Measurements from ENCODE around the gene IL20RB.

IL20RB gene

GRCh38 chr3:137020315-137020714, 62.5 kb downstream of the IL20RB start:
- H3K9me3 ChIP-seq (ENCODE audit: control insufficient read depth, low read length), result no peaks in the 10 kb centered on the region
- H3K27me3 ChIP-seq (ENCODE audit: control insufficient read depth, insufficient read depth, low read length), result no peaks in the 10 kb centered on the region
- no peak overlapping the region for H3K4me3 ChIP-seq (ENCODE audit: low read length)
- H3K4me1 ChIP-seq (ENCODE audit: control insufficient read depth, insufficient read depth, low read length), result no peaks in the 10 kb centered on the region
- H3K9ac ChIP-seq (ENCODE audit: low read length), result no peak overlapping the region
- no peaks in the 10 kb centered on the region for H3K36me3 ChIP-seq (ENCODE audit: control insufficient read depth, insufficient read depth, low read length)

DNA sequence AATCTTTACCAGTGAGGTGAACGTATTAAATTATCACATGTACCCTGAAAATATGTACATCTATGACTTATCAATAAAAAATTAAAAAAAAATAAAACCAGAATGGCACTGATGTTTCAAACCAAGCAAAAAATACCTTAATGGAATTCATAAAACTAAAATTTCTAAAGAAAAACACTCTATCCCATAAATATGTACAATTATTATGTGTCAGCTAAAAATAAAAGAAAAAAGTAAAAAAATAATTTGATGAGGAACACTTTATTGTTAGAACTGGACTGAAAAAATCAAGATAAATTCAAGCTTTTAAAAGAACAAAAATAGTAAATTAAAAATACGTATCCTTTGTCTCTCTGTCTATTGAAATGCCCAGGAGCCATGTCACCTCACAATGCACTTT, 63.1 kb downstream of the IL20RB start:
- no peaks in the 10 kb centered on the region for H3K4me1 ChIP-seq (ENCODE audit: control insufficient read depth, insufficient read depth, low read length)
- H3K9me3 ChIP-seq (ENCODE audit: control insufficient read depth, low read length), result no peaks in the 10 kb centered on the region
- H3K36me3 ChIP-seq (ENCODE audit: control insufficient read depth, insufficient read depth, low read length), result no peaks in the 10 kb centered on the region
- no peaks in the 10 kb centered on the region for H3K27me3 ChIP-seq (ENCODE audit: control insufficient read depth, insufficient read depth, low read length)
- no peak overlapping the region for H3K9ac ChIP-seq (ENCODE audit: low read length)
- no peak overlapping the region for H3K4me3 ChIP-seq (ENCODE audit: low read length)

GRCh38 chr3:137024348-137024747, 66.6 kb downstream of the IL20RB start:
- Histone ChIP-seq H3K4me3 (ENCODE audit: low read length) (no peak overlapping the region), H3K4me1 (ENCODE audit: control insufficient read depth, insufficient read depth, low read length) (no peaks in the 10 kb centered on the region), H3K9ac (ENCODE audit: low read length) (no peak overlapping the region), H3K27me3 (ENCODE audit: control insufficient read depth, insufficient read depth, low read length) (no peaks in the 10 kb centered on the region), H3K9me3 (ENCODE audit: control insufficient read depth, low read length) (no peaks in the 10 kb centered on the region), H3K36me3 (ENCODE audit: control insufficient read depth, insufficient read depth, low read length) (no peaks in the 10 kb centered on the region)

GRCh38 chr3:137026701-137027100, 68.9 kb downstream of the IL20RB start:
- Histone ChIP-seq H3K4me1 (ENCODE audit: control insufficient read depth, insufficient read depth, low read length) (no peaks in the 10 kb centered on the region), H3K4me3 (ENCODE audit: low read length) (no peak overlapping the region), H3K9ac (ENCODE audit: low read length) (no peak overlapping the region), H3K27me3 (ENCODE audit: control insufficient read depth, insufficient read depth, low read length) (no peaks in the 10 kb centered on the region), H3K9me3 (ENCODE audit: control insufficient read depth, low read length) (no peaks in the 10 kb centered on the region), H3K36me3 (ENCODE audit: control insufficient read depth, insufficient read depth, low read length) (no peaks in the 10 kb centered on the region)

- no peak overlapping the region for H3K4me3 ChIP-seq (ENCODE audit: low read length)
Observed at GRCh38 chr3:137032465-137033120, 74.8 kb downstream of the IL20RB start.

DNA sequence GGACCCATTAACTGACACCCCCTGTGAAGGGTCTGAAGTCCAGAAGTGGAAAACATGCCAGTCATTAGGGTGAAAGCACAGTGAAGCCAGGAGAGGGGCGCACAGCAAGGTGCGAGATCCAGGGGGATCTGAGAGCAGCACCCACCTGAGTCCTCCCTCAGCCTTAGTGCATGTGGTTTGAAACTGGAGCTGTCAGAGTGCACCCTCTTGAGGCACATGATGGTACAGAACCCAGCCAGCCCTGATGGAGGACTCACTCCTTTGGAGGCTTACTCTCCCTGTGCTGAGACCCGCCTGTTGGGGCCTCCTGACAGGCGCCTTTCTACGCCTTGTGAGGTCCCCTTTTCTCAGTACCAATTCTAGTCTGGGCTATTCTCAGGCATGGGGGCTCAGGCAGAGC, 77.8 kb downstream of the IL20RB start:
- Histone ChIP-seq H3K4me1 (ENCODE audit: control insufficient read depth, insufficient read depth, low read length) (peaks cover 8% of the 10 kb centered on the region), H3K9ac (ENCODE audit: low read length) (no peak overlapping the region), H3K4me3 (ENCODE audit: low read length) (no peak overlapping the region), H3K36me3 (ENCODE audit: control insufficient read depth, insufficient read depth, low read length) (no peaks in the 10 kb centered on the region), H3K9me3 (ENCODE audit: control insufficient read depth, low read length) (no peaks in the 10 kb centered on the region), H3K27me3 (ENCODE audit: control insufficient read depth, insufficient read depth, low read length) (peaks cover 7% of the 10 kb centered on the region)

More at GRCh38 chr3:137032465-137033120, 74.8 kb downstream of the IL20RB start:
- peak overlapping the region; percentile 2 for H3K9ac ChIP-seq (ENCODE audit: low read length)
- no peaks in the 10 kb centered on the region for H3K36me3 ChIP-seq (ENCODE audit: control insufficient read depth, insufficient read depth, low read length)
- H3K9me3 ChIP-seq (ENCODE audit: control insufficient read depth, low read length), result no peaks in the 10 kb centered on the region
- H3K27me3 ChIP-seq (ENCODE audit: control insufficient read depth, insufficient read depth, low read length), result peaks cover 7% of the 10 kb centered on the region
- H3K4me1 ChIP-seq (ENCODE audit: control insufficient read depth, insufficient read depth, low read length), result peaks cover 8% of the 10 kb centered on the region

GRCh38 chr3:137039570-137039969, 81.8 kb downstream of the IL20RB start:
- Histone ChIP-seq H3K36me3 (ENCODE audit: control insufficient read depth, insufficient read depth, low read length) (no peaks in the 10 kb centered on the region), H3K4me1 (ENCODE audit: control insufficient read depth, insufficient read depth, low read length) (no peaks in the 10 kb centered on the region), H3K4me3 (ENCODE audit: low read length) (no peak overlapping the region), H3K9me3 (ENCODE audit: control insufficient read depth, low read length) (no peaks in the 10 kb centered on the region), H3K27me3 (ENCODE audit: control insufficient read depth, insufficient read depth, low read length) (no peaks in the 10 kb centered on the region), H3K9ac (ENCODE audit: low read length) (no peak overlapping the region)

DNA sequence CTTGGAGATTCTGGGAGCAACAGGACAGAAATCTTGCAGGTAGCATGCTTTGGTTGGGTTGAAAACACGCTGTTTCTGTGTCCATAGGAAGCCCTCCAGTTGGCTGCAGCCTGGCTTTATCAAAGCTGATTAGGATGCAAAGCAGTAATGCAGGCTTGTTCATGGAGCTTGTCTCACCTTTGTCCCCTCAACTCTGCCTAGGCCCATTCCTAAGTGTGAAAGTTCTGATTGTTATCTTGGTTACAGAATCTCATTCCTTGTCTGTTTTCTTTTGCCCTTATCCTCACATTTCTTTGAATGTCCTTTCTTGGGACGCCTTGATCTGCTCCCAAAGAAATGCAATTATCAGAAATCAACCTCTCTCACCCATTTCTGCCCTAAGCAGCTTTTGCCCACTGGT, 83.5 kb downstream of the IL20RB start:
- Histone ChIP-seq H3K9ac (ENCODE audit: low read length) (no peak overlapping the region), H3K9me3 (ENCODE audit: control insufficient read depth, low read length) (no peaks in the 10 kb centered on the region), H3K4me1 (ENCODE audit: control insufficient read depth, insufficient read depth, low read length) (no peaks in the 10 kb centered on the region), H3K4me3 (ENCODE audit: low read length) (no peak overlapping the region), H3K27me3 (ENCODE audit: control insufficient read depth, insufficient read depth, low read length) (no peaks in the 10 kb centered on the region), H3K36me3 (ENCODE audit: control insufficient read depth, insufficient read depth, low read length) (no peaks in the 10 kb centered on the region)

- Histone ChIP-seq H3K9me3 (ENCODE audit: control insufficient read depth, low read length) (no peaks in the 10 kb centered on the region), H3K9ac (ENCODE audit: low read length) (no peak overlapping the region), H3K36me3 (ENCODE audit: control insufficient read depth, insufficient read depth, low read length) (no peaks in the 10 kb centered on the region), H3K4me3 (ENCODE audit: low read length) (no peak overlapping the region), H3K27me3 (ENCODE audit: control insufficient read depth, insufficient read depth, low read length) (no peaks in the 10 kb centered on the region), H3K4me1 (ENCODE audit: control insufficient read depth, insufficient read depth, low read length) (no peaks in the 10 kb centered on the region)
Observed at GRCh38 chr3:137041686-137042085, 83.9 kb downstream of the IL20RB start.

- Histone ChIP-seq H3K9ac (ENCODE audit: low read length) (no peak overlapping the region), H3K36me3 (ENCODE audit: control insufficient read depth, insufficient read depth, low read length) (no peaks in the 10 kb centered on the region), H3K27me3 (ENCODE audit: control insufficient read depth, insufficient read depth, low read length) (no peaks in the 10 kb centered on the region), H3K4me3 (ENCODE audit: low read length) (no peak overlapping the region), H3K4me1 (ENCODE audit: control insufficient read depth, insufficient read depth, low read length) (no peaks in the 10 kb centered on the region), H3K9me3 (ENCODE audit: control insufficient read depth, low read length) (no peaks in the 10 kb centered on the region)
Observed at GRCh38 chr3:137046747-137047146, 89.0 kb downstream of the IL20RB start.

GRCh38 chr3:137047240-137047639, 89.5 kb downstream of the IL20RB start:
- Histone ChIP-seq H3K9ac (ENCODE audit: low read length) (no peak overlapping the region), H3K36me3 (ENCODE audit: control insufficient read depth, insufficient read depth, low read length) (no peaks in the 10 kb centered on the region), H3K27me3 (ENCODE audit: control insufficient read depth, insufficient read depth, low read length) (no peaks in the 10 kb centered on the region), H3K4me3 (ENCODE audit: low read length) (no peak overlapping the region), H3K9me3 (ENCODE audit: control insufficient read depth, low read length) (no peaks in the 10 kb centered on the region), H3K4me1 (ENCODE audit: control insufficient read depth, insufficient read depth, low read length) (no peaks in the 10 kb centered on the region)

DNA sequence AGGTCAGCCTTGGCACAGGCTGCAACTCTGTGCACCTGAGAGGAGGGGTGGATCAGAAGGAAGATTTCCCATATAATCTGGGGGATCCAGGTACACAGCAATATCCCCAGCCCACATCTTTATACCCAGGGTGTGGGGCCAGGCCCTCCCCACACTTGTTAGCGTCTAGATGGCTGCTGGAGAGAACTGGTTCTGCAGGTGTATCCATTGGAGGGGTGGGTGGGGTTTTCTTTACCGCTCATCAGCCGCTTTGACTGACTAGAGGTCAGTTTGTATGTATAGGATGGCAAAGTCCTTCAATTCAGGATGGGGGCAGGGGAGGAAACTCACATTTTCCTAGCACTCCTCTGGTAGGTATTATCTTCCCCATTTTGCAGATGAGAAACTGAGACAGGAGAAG, 92.5 kb downstream of the IL20RB start:
- no peaks in the 10 kb centered on the region for H3K9me3 ChIP-seq (ENCODE audit: control insufficient read depth, low read length)
- H3K27me3 ChIP-seq (ENCODE audit: control insufficient read depth, insufficient read depth, low read length), result no peaks in the 10 kb centered on the region
- H3K36me3 ChIP-seq (ENCODE audit: control insufficient read depth, insufficient read depth, low read length), result no peaks in the 10 kb centered on the region
- H3K4me3 ChIP-seq (ENCODE audit: low read length), result no peak overlapping the region
- no peaks in the 10 kb centered on the region for H3K4me1 ChIP-seq (ENCODE audit: control insufficient read depth, insufficient read depth, low read length)
- no peak overlapping the region for H3K9ac ChIP-seq (ENCODE audit: low read length)

GRCh38 chr3:137052298-137052697, 94.5 kb downstream of the IL20RB start:
- Histone ChIP-seq H3K4me3 (ENCODE audit: low read length) (no peak overlapping the region), H3K9me3 (ENCODE audit: control insufficient read depth, low read length) (no peaks in the 10 kb centered on the region), H3K4me1 (ENCODE audit: control insufficient read depth, insufficient read depth, low read length) (no peaks in the 10 kb centered on the region), H3K36me3 (ENCODE audit: control insufficient read depth, insufficient read depth, low read length) (no peaks in the 10 kb centered on the region), H3K27me3 (ENCODE audit: control insufficient read depth, insufficient read depth, low read length) (no peaks in the 10 kb centered on the region), H3K9ac (ENCODE audit: low read length) (no peak overlapping the region)
